ENCODE data around the gene USP24.

The USP24 gene

GRCh38 chr1:55155522-55155921 is 59.6 kb downstream of the USP24 start:
- H3K4me3 ChIP-seq (ENCODE audit: low read length), result no peak overlapping the region
- DNase-seq (ENCODE audit: low read depth), result peak; percentile 48
- no peak for TF ChIP-seq CTCF (IDR thresholded peaks at IDR 0.05; ENCODE audit: insufficient read depth, low read depth, low read length, missing control alignments)

- TF ChIP-seq CTCF (IDR thresholded peaks at IDR 0.05; ENCODE audit: insufficient read depth, low read depth, low read length, missing control alignments), result no peak
- no peak for DNase-seq (ENCODE audit: low read depth)
- H3K4me3 ChIP-seq (ENCODE audit: low read length), result no peak overlapping the region
Observed at GRCh38 chr1:55154616-55155015, 60.5 kb downstream of the USP24 start.

- no peak overlapping the region for H3K4me3 ChIP-seq (ENCODE audit: low read length)
- DNase-seq (ENCODE audit: low read depth), result no peak
- no peak for TF ChIP-seq CTCF (IDR thresholded peaks at IDR 0.05; ENCODE audit: insufficient read depth, low read depth, low read length, missing control alignments)
Observed at GRCh38 chr1:55153031-55153430, 62.1 kb downstream of the USP24 start.

- no peak overlapping the region for H3K4me3 ChIP-seq (ENCODE audit: low read length)
- no peak for DNase-seq (ENCODE audit: low read depth)
- TF ChIP-seq CTCF (IDR thresholded peaks at IDR 0.05; ENCODE audit: insufficient read depth, low read depth, low read length, missing control alignments), result no peak
Observed at GRCh38 chr1:55150880-55151588, 64.1 kb downstream of the USP24 start.

GRCh38 chr1:55148676-55149075 is 66.5 kb downstream of the USP24 start:
- no peak overlapping the region for H3K4me3 ChIP-seq (ENCODE audit: low read length)
- no peak for TF ChIP-seq CTCF (IDR thresholded peaks at IDR 0.05; ENCODE audit: insufficient read depth, low read depth, low read length, missing control alignments)
- DNase-seq (ENCODE audit: low read depth), result no peak

- no peak overlapping the region for H3K4me3 ChIP-seq (ENCODE audit: low read length)
- no peak for TF ChIP-seq CTCF (IDR thresholded peaks at IDR 0.05; ENCODE audit: insufficient read depth, low read depth, low read length, missing control alignments)
- DNase-seq (ENCODE audit: low read depth), result no peak
Observed at GRCh38 chr1:55147524-55147923, 67.6 kb downstream of the USP24 start.

GRCh38 chr1:55146781-55147180 is 68.4 kb downstream of the USP24 start:
- no peak overlapping the region for H3K4me3 ChIP-seq (ENCODE audit: low read length)
- no peak for TF ChIP-seq CTCF (IDR thresholded peaks at IDR 0.05; ENCODE audit: insufficient read depth, low read depth, low read length, missing control alignments)
- no peak for DNase-seq (ENCODE audit: low read depth)

Data from epithelial cell of esophagus (primary cell).